Sigmoid colon (tissue), 7 donors: ENCODE data around the gene TNNI2. TPM values are rescaled to one million over a fixed set of nuclear protein-coding genes. Genes with fewer than 3 reads are reported as not detected.

Experiments
- DNase-seq: peaks from one replicate; pipeline ENCODE4 v3.0.0-alpha.2; 2019
- H3K27ac ChIP-seq, 4 donors: fragments of 200-600 bp; sonication (generic); one replicate each; pipeline ENCODE4 v1.5.1; 2016 to 2019; ENCODE audit warnings: mild to moderate bottlenecking in 1 of 4
- H3K27me3 ChIP-seq, 3 donors: fragments of 200-600 bp; sonication (generic); one replicate each; pipeline ENCODE4 v1.5.1; 2019; ENCODE audit warnings: mild to moderate bottlenecking in 1 of 3
- H3K36me3 ChIP-seq, 4 donors: fragments of 200-600 bp; sonication (generic); one replicate each; pipeline ENCODE4 v1.5.1; 2016 to 2019
- H3K4me1 ChIP-seq, 4 donors: fragments of 200-600 bp; sonication (generic); one replicate each; pipeline ENCODE4 v1.5.1; 2017 to 2019
- H3K4me3 ChIP-seq, 4 donors: fragments of 200-600 bp; sonication (generic); one replicate each; pipeline ENCODE4 v1.5.1; 2017 to 2019; ENCODE audit warnings: mild to moderate bottlenecking in 2 of 4, moderate library complexity in 1 of 4
- H3K9me3 ChIP-seq, 4 donors: fragments of 200-600 bp in 3 of 4; sonication (generic) in 3 of 4; one replicate each; pipeline versions ENCODE4 v1.5.1 to v1.6.1; 2013 to 2019
- CTCF ChIP-seq, 4 experiments: fragments of 450-650 bp in 3 of 4; fragments of 200-600 bp in 1 of 4; IDR thresholded peaks; one replicate each; pipeline ENCODE4 v1.5.1; 2016 to 2019; ENCODE audit warnings: antibody characterized with exemption in 4 of 4, mild to moderate bottlenecking in 3 of 4, moderate library complexity in 2 of 4
- EP300 ChIP-seq, 4 donors: sonication (generic); formaldehyde crosslinking; IDR thresholded peaks; one replicate each; pipeline ENCODE4 v1.6.1; 2017; ENCODE audit warnings: antibody characterized with exemption in 4 of 4
- POLR2A ChIP-seq, 2 donors: fragments of 450-650 bp; IDR thresholded peaks; one replicate each; pipeline ENCODE4 v1.6.1; 2016; ENCODE audit warnings: antibody characterized with exemption in 2 of 2, mild to moderate bottlenecking in 2 of 2, moderate library complexity in 2 of 2
- POLR2AphosphoS5 ChIP-seq, 4 donors: sonication (generic); formaldehyde crosslinking; IDR thresholded peaks; one replicate each; pipeline ENCODE4 v1.6.1; 2017; ENCODE audit warnings: antibody characterized with exemption in 4 of 4
- WGBS, 2 donors: extraction: QIAGEN DNeasy Blood & Tissue Kit; methylation state at CpG; one replicate each; pipeline ENCODE4 v1.1.7; 2013; 5-methylcytosine and 5-hydroxymethylcytosine counted together
- intact Hi-C: fragments of 100-400 bp; cut with DNase I; formaldehyde crosslinking; loops from one replicate; pipeline ENCODE4 v1.15.1; 2023
- polyA plus RNA-seq, 3 donors: library from polyadenylated mRNA; stranded (reverse); fragments of 200-250 nt; gene quantifications; one replicate each; pipeline ENCODE4 v1.2.3, GENCODE V29; 2013
- total RNA-seq, 4 donors: library from RNA; depleted of rRNA; stranded (reverse); fragments of >200 nt; gene quantifications; one replicate each; pipeline ENCODE4 v1.1.0, GENCODE V29; 2016
- donor health status: healthy with polysubstance abuse.
- donor health status: Bipolar disorder and iron deficiency.
- donor health status: healthy.

Gene TNNI2
- total and polyA plus RNA-seq, 7 donors, result 1.7 to 2.4 TPM; not detected in 5

GRCh38 chr11:1829039-1829820, 9.6 kb upstream of the TNNI2 start:
- intact Hi-C loops, result no loop called here
- no peak overlapping the region for H3K27ac ChIP-seq
- H3K27me3 ChIP-seq, result peaks cover 0 to 3% (median 0%) of the 10 kb centered on the region in 3 donors
- peaks cover 0 to 24% (median 21%) of the 10 kb centered on the region in 4 donors for H3K4me1 ChIP-seq
- H3K9me3 ChIP-seq, result no peaks in the 10 kb centered on the region
- DNase-seq, result no peak
- WGBS, 2 donors, result 76 to 80% methylated on average over 11 of the region's 11 CpGs
- H3K4me3 ChIP-seq, result no peak overlapping the region
- TF ChIP-seq CTCF (IDR thresholded peaks at IDR 0.05) (no peak), POLR2AphosphoS5 (IDR thresholded peaks at IDR 0.05) (no peak), POLR2A (IDR thresholded peaks at IDR 0.05) (no peak), EP300 (IDR thresholded peaks at IDR 0.05) (no peak)
- no peaks in the 10 kb centered on the region for H3K36me3 ChIP-seq

- Histone ChIP-seq H3K27me3 (peaks cover 0 to 3% (median 0%) of the 10 kb centered on the region in 3 donors), H3K36me3 (no peaks in the 10 kb centered on the region), H3K4me3 (no peak overlapping the region), H3K4me1 (peaks cover 0 to 24% (median 21%) of the 10 kb centered on the region in 4 donors), H3K9me3 (no peaks in the 10 kb centered on the region), H3K27ac (no peak overlapping the region)
- 20 to 49% methylated on average over 6 of the region's 6 CpGs for WGBS, 2 donors
- no peak for DNase-seq
- intact Hi-C loops, result no loop called here
- TF ChIP-seq POLR2A (IDR thresholded peaks at IDR 0.05) (no peak), POLR2AphosphoS5 (IDR thresholded peaks at IDR 0.05) (no peak), CTCF (IDR thresholded peaks at IDR 0.05) (no peak), EP300 (IDR thresholded peaks at IDR 0.05) (no peak)
These were observed 8.8 kb upstream of the TNNI2 start for GRCh38 chr11:1830004-1830321.

- no peak overlapping the region for H3K4me3 ChIP-seq
- TF ChIP-seq POLR2A (IDR thresholded peaks at IDR 0.05), result no peak
- TF ChIP-seq CTCF (IDR thresholded peaks at IDR 0.05), result no peak
- TF ChIP-seq EP300 (IDR thresholded peaks at IDR 0.05), result no peak
- no peak for TF ChIP-seq POLR2AphosphoS5 (IDR thresholded peaks at IDR 0.05)
- 12 to 54% methylated on average over 33 of the region's 33 CpGs for WGBS, 2 donors
- no peaks in the 10 kb centered on the region for H3K9me3 ChIP-seq
- H3K4me1 ChIP-seq, result peaks cover 0 to 24% (median 21%) of the 10 kb centered on the region in 4 donors
- DNase-seq, result no peak
- H3K27me3 ChIP-seq, result peaks cover 0 to 3% (median 0%) of the 10 kb centered on the region in 3 donors
- no peak overlapping the region for H3K27ac ChIP-seq
- H3K36me3 ChIP-seq, result no peaks in the 10 kb centered on the region
- intact Hi-C loops, result no loop called here
These were observed 8.2 kb upstream of the TNNI2 start for GRCh38 chr11:1830322-1831223.

- Histone ChIP-seq H3K27ac (no peak overlapping the region), H3K36me3 (no peaks in the 10 kb centered on the region), H3K27me3 (peaks cover 0 to 3% (median 0%) of the 10 kb centered on the region in 3 donors), H3K9me3 (no peaks in the 10 kb centered on the region), H3K4me3 (no peak overlapping the region), H3K4me1 (peaks cover 0 to 21% (median 19%) of the 10 kb centered on the region in 4 donors)
- DNase-seq, result no peak
- TF ChIP-seq CTCF (IDR thresholded peaks at IDR 0.05) (no peak), EP300 (IDR thresholded peaks at IDR 0.05) (no peak), POLR2AphosphoS5 (IDR thresholded peaks at IDR 0.05) (no peak), POLR2A (IDR thresholded peaks at IDR 0.05) (no peak)
- 44 to 71% methylated on average over 26 of the region's 26 CpGs for WGBS, 2 donors
- intact Hi-C loops, result loop anchor here (1.0 kb wide), 2 partner anchors 137 to 179 kb away; no protein-coding TSS in a partner anchor
These were observed 7.2 kb upstream of the TNNI2 start for GRCh38 chr11:1831338-1832210.
